Adipocyte (in vitro differentiated cells): Measurements from ENCODE around the gene KCNJ6.

Experiments used
- DNase-seq: peaks from one replicate; pipeline ENCODE4 v3.0.0-alpha.2; 2015; ENCODE audit warnings: low read depth
- H3K27me3 ChIP-seq: replicated peaks from 2 replicates; pipeline ENCODE4 v1.7.0; 2013; ENCODE audit warnings: mild to moderate bottlenecking, low read length, moderate library complexity; ENCODE audit not compliant: control insufficient read depth, insufficient read depth
- H3K36me3 ChIP-seq: 2 replicates; pipeline ENCODE4 v1.7.0; 2013; ENCODE audit warnings: low read length, mild to moderate bottlenecking, moderate library complexity; ENCODE audit not compliant: control insufficient read depth, insufficient read depth, severe bottlenecking
- H3K4me1 ChIP-seq: 2 replicates; pipeline ENCODE4 v1.7.0; 2013; ENCODE audit warnings: mild to moderate bottlenecking, low read length, moderate library complexity; ENCODE audit not compliant: control insufficient read depth, insufficient read depth
- H3K4me3 ChIP-seq: 2 replicates; pipeline ENCODE4 v1.7.0; 2013; ENCODE audit warnings: mild to moderate bottlenecking, low read length, moderate library complexity
- H3K9ac ChIP-seq: 2 replicates; pipeline ENCODE4 v1.7.0; 2013; ENCODE audit warnings: mild to moderate bottlenecking, low read length, moderate library complexity
- H3K9me3 ChIP-seq: 2 replicates; pipeline ENCODE4 v1.7.0; 2013; ENCODE audit warnings: mild to moderate bottlenecking, low read length, moderate library complexity; ENCODE audit not compliant: control insufficient read depth

Gene KCNJ6

DNA sequence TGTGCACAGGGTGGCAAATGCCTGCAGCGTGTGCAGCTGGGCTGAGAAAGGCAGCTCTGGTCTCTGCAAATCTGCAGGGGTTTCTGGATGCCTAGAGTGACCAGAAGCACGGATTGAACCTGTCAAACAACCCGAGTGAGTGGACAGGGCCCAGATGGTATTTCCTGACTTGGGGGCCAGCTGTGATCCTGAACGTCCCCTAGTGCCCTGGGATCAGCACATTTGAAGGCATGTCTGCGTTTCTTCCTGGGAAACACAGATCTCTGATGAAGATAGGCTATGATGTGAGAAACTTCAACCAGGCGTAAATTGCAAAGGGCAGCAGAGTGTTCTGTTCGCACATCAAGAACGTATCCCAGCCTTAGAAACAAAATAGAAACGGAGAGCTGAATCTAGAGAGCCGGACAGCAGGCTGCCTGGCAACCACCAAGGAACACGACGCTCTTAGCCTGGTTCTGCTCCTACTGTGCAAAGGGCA is 163.1 kb downstream of the KCNJ6 start:
- Histone ChIP-seq H3K36me3 (no peaks in the 10 kb centered on the region), H3K27me3 (peaks cover 55% of the 10 kb centered on the region), H3K4me3 (no peak overlapping the region), H3K9me3 (peaks cover 7% of the 10 kb centered on the region), H3K9ac (no peak overlapping the region), H3K4me1 (peaks cover 3% of the 10 kb centered on the region)
- DNase-seq = no peak

DNA sequence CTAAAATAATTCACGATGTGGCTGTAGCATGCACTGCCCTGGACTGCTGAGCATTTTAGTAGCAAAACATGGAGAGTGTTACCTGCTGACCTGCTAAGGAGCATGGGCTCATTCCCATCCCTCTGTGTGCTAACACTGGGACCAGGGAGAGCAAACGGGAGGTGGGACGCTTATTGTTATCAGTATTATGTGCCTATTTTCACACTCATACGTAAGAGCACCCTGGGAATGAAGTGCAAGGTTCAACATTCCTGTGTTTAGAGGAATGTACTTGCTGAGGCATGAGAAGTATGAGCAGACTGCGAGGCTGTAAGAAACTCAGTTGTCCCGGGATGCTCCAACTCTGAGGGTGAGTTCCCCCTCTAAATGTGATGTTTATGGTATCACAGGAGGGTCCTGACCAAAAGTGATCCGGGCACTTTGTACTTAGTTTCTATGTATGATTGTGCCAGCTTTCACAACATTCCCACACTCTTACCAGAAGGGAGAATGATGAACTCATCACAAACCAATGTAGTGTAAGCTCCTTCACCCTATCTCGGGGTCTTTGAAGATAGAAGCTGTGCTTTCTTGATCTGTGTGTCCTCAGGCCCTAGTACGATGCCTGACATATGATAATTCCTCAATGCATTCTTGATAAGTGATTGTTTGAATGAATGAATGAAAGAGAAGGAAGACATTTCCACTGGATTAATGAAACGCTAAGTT is 164.8 kb downstream of the KCNJ6 start:
- H3K9me3 ChIP-seq = peaks cover 7% of the 10 kb centered on the region
- DNase-seq = peak; percentile 6
- peaks cover 61% of the 10 kb centered on the region for H3K27me3 ChIP-seq
- H3K4me3 ChIP-seq = no peak overlapping the region
- H3K4me1 ChIP-seq = peaks cover 3% of the 10 kb centered on the region
- no peak overlapping the region for H3K9ac ChIP-seq
- no peaks in the 10 kb centered on the region for H3K36me3 ChIP-seq

DNA sequence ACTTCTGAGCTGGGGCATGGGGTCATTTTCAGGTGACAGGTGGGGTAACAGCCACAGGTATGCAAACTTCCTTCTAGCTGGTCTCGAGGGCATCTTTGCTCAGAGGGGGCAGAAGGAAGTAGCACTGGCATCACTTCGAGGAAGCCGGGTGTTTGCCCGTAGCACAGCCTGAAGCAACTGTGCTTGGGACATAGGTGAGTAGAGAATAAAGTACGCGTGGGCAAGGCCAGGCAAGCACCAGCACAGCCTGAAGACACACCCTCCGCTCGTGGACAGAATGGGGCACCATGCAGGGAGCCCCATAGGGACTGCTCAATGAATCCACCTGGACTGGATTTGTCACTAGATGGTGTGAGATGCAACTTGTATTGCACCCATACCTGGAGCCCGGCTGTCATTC is 167.1 kb downstream of the KCNJ6 start:
- Histone ChIP-seq H3K9ac (no peak overlapping the region), H3K27me3 (peaks cover 54% of the 10 kb centered on the region), H3K4me3 (no peak overlapping the region), H3K4me1 (peaks cover 3% of the 10 kb centered on the region), H3K9me3 (no peaks in the 10 kb centered on the region), H3K36me3 (no peaks in the 10 kb centered on the region)
- DNase-seq = no peak

DNA sequence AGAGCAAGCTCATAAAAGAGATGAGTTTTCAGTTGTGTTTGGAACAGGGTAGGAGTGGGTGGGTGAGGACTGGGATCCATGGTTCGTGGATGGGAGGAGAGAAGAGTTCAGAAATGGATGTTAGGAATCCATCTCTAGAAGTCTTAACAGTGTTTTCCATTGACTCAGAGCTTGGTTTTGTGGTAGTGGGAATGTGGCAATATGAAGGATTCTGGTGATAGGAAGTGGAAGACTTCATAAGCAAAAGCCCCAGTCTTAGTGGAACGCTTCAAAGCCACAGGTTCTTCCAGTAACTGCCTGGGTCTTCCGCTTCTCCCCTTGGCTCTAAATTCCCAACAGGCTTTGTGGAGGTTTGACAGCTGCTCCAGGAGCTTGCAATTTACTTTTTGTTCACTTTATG is 167.9 kb downstream of the KCNJ6 start:
- DNase-seq = no peak
- Histone ChIP-seq H3K36me3 (no peaks in the 10 kb centered on the region), H3K27me3 (peaks cover 47% of the 10 kb centered on the region), H3K4me3 (no peak overlapping the region), H3K9me3 (no peaks in the 10 kb centered on the region), H3K9ac (no peak overlapping the region), H3K4me1 (peaks cover 3% of the 10 kb centered on the region)

DNA sequence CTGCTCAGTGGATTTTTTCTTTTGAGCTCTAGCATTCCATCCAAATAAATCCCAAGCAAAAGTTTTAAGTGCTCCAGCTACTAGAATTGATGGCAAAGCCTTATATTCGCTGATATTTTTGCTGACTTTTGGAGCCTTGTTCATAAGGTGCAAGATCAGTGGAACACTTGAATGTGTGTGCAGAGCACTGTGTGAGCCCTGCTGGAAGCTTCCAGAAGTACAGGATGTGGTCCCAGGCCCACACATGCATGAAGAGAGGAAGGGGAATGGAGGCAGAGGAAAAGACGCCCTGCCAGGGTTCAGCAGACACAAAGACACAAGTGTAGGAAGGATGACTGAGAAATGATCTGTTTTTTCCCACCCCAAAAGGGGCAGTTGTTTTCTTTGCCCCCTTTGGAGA is 169.4 kb downstream of the KCNJ6 start:
- Histone ChIP-seq H3K4me1 (peaks cover 3% of the 10 kb centered on the region), H3K36me3 (no peaks in the 10 kb centered on the region), H3K4me3 (no peak overlapping the region), H3K27me3 (peaks cover 32% of the 10 kb centered on the region), H3K9ac (no peak overlapping the region), H3K9me3 (no peaks in the 10 kb centered on the region)
- no peak for DNase-seq

DNA sequence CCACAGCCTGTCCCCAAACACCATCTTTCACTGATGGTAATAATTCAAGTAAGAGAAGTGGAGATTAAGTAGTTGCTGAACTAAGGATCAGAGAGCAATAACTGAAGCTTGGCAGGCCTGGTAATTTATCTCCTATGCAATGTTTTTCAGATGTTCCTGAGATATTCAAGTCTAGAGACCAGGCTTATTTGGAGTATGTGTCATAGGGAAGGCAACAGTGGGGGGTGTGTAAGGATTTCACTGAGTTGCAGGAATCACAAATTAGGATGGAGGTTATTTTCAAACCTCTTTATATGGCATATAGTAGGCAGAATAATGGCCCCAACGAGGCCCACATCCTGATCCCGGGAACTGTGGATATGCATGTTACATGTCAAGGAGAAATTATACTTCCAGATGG is 171.7 kb downstream of the KCNJ6 start:
- Histone ChIP-seq H3K4me3 (no peak overlapping the region), H3K9ac (no peak overlapping the region), H3K36me3 (no peaks in the 10 kb centered on the region), H3K4me1 (no peaks in the 10 kb centered on the region), H3K27me3 (peaks cover 47% of the 10 kb centered on the region), H3K9me3 (no peaks in the 10 kb centered on the region)
- no peak for DNase-seq

DNA sequence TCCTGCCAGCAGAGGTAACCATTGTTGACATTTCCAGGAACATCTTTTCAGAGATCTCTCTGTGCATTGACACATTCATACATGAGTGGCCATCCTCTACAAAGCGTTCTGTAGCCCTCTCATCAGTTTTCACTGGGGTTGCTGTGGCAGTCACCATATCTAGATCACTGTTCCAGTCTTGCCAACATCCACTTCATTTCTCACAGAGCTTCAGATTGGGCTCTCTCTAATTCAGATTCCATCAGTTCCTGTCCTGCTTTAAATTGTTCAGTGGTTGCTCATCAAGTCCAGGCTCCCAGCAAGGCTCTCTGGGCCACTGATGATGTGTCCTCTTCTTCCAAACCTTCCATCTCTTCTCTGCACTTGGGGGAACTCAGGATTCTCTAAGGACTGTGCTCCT is 173.7 kb downstream of the KCNJ6 start:
- no peaks in the 10 kb centered on the region for H3K36me3 ChIP-seq
- H3K4me1 ChIP-seq = no peaks in the 10 kb centered on the region
- H3K9ac ChIP-seq = no peak overlapping the region
- peaks cover 33% of the 10 kb centered on the region for H3K27me3 ChIP-seq
- H3K9me3 ChIP-seq = no peaks in the 10 kb centered on the region
- DNase-seq = peak; percentile 15
- no peak overlapping the region for H3K4me3 ChIP-seq

DNA sequence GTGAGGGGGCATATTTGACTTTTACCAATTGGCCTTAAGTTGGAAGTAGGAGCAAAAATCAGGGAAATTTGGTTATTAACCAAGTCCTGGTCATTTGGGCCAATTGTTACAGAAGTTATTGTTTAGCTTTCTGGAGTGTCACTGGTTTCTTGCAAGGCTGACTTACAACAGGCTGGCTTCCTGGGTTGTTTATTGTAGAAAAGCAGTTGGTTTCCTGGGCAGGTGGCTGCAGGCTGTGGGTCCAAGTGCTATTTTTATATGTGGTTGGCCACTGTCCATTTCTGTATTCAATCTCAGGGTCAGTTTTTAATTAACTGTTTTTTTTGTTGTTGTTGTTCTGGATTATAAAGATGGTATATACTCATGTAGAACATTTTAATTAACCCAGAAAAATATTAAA is 174.1 kb downstream of the KCNJ6 start:
- Histone ChIP-seq H3K36me3 (no peaks in the 10 kb centered on the region), H3K9ac (no peak overlapping the region), H3K9me3 (no peaks in the 10 kb centered on the region), H3K27me3 (peaks cover 36% of the 10 kb centered on the region), H3K4me3 (no peak overlapping the region), H3K4me1 (no peaks in the 10 kb centered on the region)
- no peak for DNase-seq

DNA sequence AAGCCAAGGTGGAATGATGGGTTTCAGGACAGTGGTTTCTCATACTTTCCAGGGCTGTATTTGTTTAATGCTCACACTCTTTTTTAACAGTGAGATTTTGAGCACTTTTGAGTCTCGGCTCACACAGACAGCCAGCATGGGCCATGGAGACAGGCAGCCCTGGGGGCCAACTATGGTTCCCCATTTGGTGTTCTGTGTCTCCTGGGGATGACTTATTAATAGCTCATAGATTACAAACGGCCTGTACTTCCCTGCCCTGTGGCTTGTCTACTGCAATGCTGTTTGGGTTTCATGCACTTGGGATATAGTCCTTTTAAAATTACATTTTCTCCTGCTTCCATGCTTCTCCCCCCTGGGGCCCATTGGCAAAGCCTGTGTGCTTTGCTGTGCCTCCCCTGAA is 178.3 kb downstream of the KCNJ6 start:
- Histone ChIP-seq H3K4me3 (no peak overlapping the region), H3K36me3 (no peaks in the 10 kb centered on the region), H3K4me1 (no peaks in the 10 kb centered on the region), H3K27me3 (peaks cover 54% of the 10 kb centered on the region), H3K9ac (no peak overlapping the region), H3K9me3 (no peaks in the 10 kb centered on the region)
- no peak for DNase-seq

DNA sequence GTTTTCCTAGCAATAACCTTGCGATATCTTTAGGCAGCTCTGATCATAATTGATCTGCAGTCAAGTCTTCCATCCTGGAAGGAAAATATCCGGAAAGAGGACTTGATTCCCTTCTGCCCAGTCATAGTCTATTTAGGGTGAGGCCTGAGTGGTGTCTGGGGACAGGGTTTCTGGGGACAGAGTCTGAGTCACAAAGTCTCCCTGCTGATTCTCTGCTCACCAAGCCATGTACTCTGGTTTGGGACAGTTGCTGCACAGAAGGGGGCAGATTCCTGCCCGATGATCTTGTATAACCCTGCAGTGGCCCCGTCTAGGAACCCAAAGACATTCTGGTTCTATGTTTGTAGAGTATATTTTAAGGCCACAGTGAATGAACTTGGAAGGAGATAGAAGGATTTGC is 178.8 kb downstream of the KCNJ6 start:
- DNase-seq = no peak
- no peak overlapping the region for H3K4me3 ChIP-seq
- peaks cover 58% of the 10 kb centered on the region for H3K27me3 ChIP-seq
- no peaks in the 10 kb centered on the region for H3K4me1 ChIP-seq
- H3K9ac ChIP-seq = no peak overlapping the region
- H3K9me3 ChIP-seq = no peaks in the 10 kb centered on the region
- no peaks in the 10 kb centered on the region for H3K36me3 ChIP-seq

DNA sequence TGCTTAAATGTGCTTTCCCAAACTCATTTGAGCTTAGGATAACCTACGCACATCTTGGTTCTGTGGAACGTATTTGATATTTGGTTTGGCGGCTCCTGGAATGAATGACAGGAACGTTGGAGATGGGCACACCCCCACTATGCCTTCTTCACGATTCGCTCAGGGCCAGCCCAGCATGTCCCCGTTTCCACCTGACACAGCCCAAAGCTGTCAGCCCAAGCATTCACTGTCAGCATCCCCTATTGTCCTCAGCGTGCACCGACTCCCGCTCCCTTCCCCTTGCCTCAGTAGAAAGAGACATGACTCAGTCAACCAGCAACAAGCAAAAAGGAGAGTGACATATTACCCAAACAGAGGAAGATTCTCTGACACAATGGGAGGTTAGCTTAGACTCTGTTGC is 181.4 kb downstream of the KCNJ6 start:
- H3K27me3 ChIP-seq = peaks cover 54% of the 10 kb centered on the region
- no peak for DNase-seq
- H3K4me3 ChIP-seq = no peak overlapping the region
- no peak overlapping the region for H3K9ac ChIP-seq
- H3K9me3 ChIP-seq = no peaks in the 10 kb centered on the region
- H3K36me3 ChIP-seq = no peaks in the 10 kb centered on the region
- no peaks in the 10 kb centered on the region for H3K4me1 ChIP-seq

DNA sequence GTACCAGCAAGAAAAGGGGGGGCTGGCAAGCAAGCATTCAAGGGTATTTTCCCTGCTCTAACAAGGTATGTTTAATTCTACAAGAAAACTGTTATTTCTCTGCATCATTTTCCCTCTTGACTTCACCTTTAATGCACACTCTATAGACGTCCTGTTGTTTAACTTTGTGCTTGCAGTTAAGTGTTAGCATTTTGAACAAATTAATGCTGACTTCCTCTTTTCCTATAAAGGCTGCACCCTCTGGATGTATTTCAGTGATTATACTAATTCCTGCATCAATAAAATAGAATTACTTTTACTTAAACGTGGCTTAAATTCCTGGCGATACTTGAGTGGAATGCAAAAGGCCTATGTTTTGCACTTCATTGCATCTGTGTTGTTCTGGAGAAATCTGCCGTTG is 183.3 kb downstream of the KCNJ6 start:
- Histone ChIP-seq H3K27me3 (peaks cover 68% of the 10 kb centered on the region), H3K9me3 (peaks cover 2% of the 10 kb centered on the region)
- no peak for DNase-seq

More for the DNA sequence above, 183.3 kb downstream of the KCNJ6 start:
- H3K36me3 ChIP-seq = no peaks in the 10 kb centered on the region
- H3K4me1 ChIP-seq = no peaks in the 10 kb centered on the region
- H3K4me3 ChIP-seq = no peak overlapping the region
- no peak overlapping the region for H3K9ac ChIP-seq
